ENCODE data around the gene NTN3. TPM values are rescaled to one million over a fixed set of nuclear protein-coding genes. Genes with fewer than 3 reads are reported as not detected.

NTN3 gene
- polyA plus RNA-seq, 1 of the 3 experiments (the other 2 are of a cell fraction), result 0.28 TPM

GRCh38 chr16:2497695-2498484 lies 26.8 kb downstream of the NTN3 start:
- ChIA-PET CTCF (interaction anchor here (1.0 to 4.3 kb wide), 7 partner anchors 11 to 157 kb away, joined by 3 to 95 read pairs (median 5); partner anchors contain the start of genes ABCA3, NTN3, TBC1D24 and TEDC2), POLR2A (interaction anchor here (0.5 to 0.8 kb wide), 3 partner anchors 29 to 502 kb away, joined by 3 to 5 read pairs (median 3); no protein-coding TSS in a partner anchor)
- Histone ChIP-seq H3K36me3 (replicated peaks in 1 of 2; ENCODE audit: control insufficient read depth in 1 of 2, insufficient read depth in 2 of 2, low read length in 1 of 2) (peaks cover 0 to 16% of the 10 kb centered on the region in 2 experiments), H3K9ac (no peak overlapping the region), H3K9me2 (no peaks in the 10 kb centered on the region), H3K27ac (ENCODE audit: low read depth in 2 of 2, low read length in 1 of 2) (peak overlapping the region in 1 of 2 experiments; percentile 72; a peak in 2 of 4 replicates), H3K9me3 (no peaks in the 10 kb centered on the region), H4K20me1 (ENCODE audit: insufficient read depth) (0 out of 2 replicates have a peak, but pooled peaks cover 4% of the 10 kb centered on the region), H3K79me2 (ENCODE audit: insufficient read depth) (no peaks in the 10 kb centered on the region), H3K4me3 (ENCODE audit: low read depth in 2 of 2, low read length in 1 of 2) (no peak overlapping the region), H2AFZ (ENCODE audit: low read depth) (no peak overlapping the region), H3K4me1 (ENCODE audit: control insufficient read depth in 1 of 2, insufficient read depth in 2 of 2, low read depth in 1 of 2, low read length in 1 of 2) (peaks cover 0 to 27% of the 10 kb centered on the region in 2 experiments; a peak in 1 of 4 replicates), H3F3A (replicated peaks; ENCODE audit: insufficient read depth) (no peaks in the 10 kb centered on the region), H3K4me2 (no peak overlapping the region), H3K27me3 (ENCODE audit: insufficient read depth) (no peaks in the 10 kb centered on the region)
- no peak for TF ChIP-seq ELF1 (IDR thresholded peaks at IDR 0.05)
- no peak for TF ChIP-seq RXRA (IDR thresholded peaks at IDR 0.05; ENCODE audit: borderline replicate concordance, low read depth)
- TF ChIP-seq POLR2AphosphoS5 (IDR thresholded peaks at IDR 0.05; ENCODE audit: low read depth, low read length), result no peak
- TF ChIP-seq EP300 (IDR thresholded peaks at IDR 0.05; ENCODE audit: borderline replicate concordance in 1 of 2, low read depth in 1 of 2, low read length in 1 of 2), result no peak
- no peak for TF ChIP-seq FOXJ3 (CRISPR knock-in tag; IDR thresholded peaks at IDR 0.05)
- no peak for TF ChIP-seq USF2 (IDR thresholded peaks at IDR 0.05; ENCODE audit: borderline replicate concordance, low read depth, low read length)
- TF ChIP-seq NRF1 (IDR thresholded peaks at IDR 0.05; ENCODE audit: low read depth, low read length), result no peak
- TF ChIP-seq JUND (IDR thresholded peaks at IDR 0.05), result no peak
- TF ChIP-seq GABPA (IDR thresholded peaks at IDR 0.05; ENCODE audit: low read depth), result no peak
- TF ChIP-seq, protein P1, sequence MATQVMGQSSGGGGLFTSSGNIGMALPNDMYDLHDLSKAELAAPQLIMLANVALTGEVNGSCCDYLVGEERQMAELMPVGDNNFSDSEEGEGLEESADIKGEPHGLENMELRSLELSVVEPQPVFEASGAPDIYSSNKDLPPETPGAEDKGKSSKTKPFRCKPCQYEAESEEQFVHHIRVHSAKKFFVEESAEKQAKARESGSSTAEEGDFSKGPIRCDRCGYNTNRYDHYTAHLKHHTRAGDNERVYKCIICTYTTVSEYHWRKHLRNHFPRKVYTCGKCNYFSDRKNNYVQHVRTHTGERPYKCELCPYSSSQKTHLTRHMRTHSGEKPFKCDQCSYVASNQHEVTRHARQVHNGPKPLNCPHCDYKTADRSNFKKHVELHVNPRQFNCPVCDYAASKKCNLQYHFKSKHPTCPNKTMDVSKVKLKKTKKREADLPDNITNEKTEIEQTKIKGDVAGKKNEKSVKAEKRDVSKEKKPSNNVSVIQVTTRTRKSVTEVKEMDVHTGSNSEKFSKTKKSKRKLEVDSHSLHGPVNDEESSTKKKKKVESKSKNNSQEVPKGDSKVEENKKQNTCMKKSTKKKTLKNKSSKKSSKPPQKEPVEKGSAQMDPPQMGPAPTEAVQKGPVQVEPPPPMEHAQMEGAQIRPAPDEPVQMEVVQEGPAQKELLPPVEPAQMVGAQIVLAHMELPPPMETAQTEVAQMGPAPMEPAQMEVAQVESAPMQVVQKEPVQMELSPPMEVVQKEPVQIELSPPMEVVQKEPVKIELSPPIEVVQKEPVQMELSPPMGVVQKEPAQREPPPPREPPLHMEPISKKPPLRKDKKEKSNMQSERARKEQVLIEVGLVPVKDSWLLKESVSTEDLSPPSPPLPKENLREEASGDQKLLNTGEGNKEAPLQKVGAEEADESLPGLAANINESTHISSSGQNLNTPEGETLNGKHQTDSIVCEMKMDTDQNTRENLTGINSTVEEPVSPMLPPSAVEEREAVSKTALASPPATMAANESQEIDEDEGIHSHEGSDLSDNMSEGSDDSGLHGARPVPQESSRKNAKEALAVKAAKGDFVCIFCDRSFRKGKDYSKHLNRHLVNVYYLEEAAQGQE (IDR thresholded peaks at IDR 0.05; ENCODE audit: low read depth, low read length), result no peak
- no peak for TF ChIP-seq YY1 (IDR thresholded peaks at IDR 0.05; ENCODE audit: low read depth)
- no peak for TF ChIP-seq TAF1 (IDR thresholded peaks at IDR 0.05; ENCODE audit: borderline replicate concordance, low read depth, low read length)
- no peak for TF ChIP-seq TCF12 (IDR thresholded peaks at IDR 0.05)
- no peak for TF ChIP-seq RCOR1 (IDR thresholded peaks at IDR 0.05; ENCODE audit: low read length)
- no peak for TF ChIP-seq MXI1 (IDR thresholded peaks at IDR 0.05; ENCODE audit: low read depth, low read length)
- no peak for TF ChIP-seq CTCF (IDR thresholded peaks at IDR 0.05)
- no peak for TF ChIP-seq NFIC (IDR thresholded peaks at IDR 0.05; ENCODE audit: borderline replicate concordance)
- WGBS (ENCODE audit: low lambda C conversion rate), result 91% methylated on average over 13 of the region's 26 CpGs
- DNase-seq, result no peak
